Left colon (tissue), 2 donors: ENCODE results near the gene PINLYP. TPM values are rescaled to one million over a fixed set of nuclear protein-coding genes. Genes with fewer than 3 reads are reported as not detected.
"Not testable (repeated sequence)": the region's sequence is repeated elsewhere in the genome, so short reads cannot be mapped to it uniquely, and the experiment has no call there.

Source experiments
- ATAC-seq: fragments of 200-7000 bp; cut with Tn5 transposase; one replicate; pipeline ENCODE4 v1.9.1; 2020; ENCODE audit warnings: mild to moderate bottlenecking, moderate library complexity
- DNase-seq, 2 donors: peaks; one replicate each; pipeline ENCODE4 v3.0.0-alpha.2; 2020
- intact Hi-C, 2 donors: fragments of 100-400 bp; cut with DNase I in 1 of 2; cut with micrococcal nuclease in 1 of 2; formaldehyde crosslinking; loops; one replicate each; pipeline versions ENCODE4 v1.11.2 to v1.14.0; 2022; cut with DNase I, micrococcal nuclease
- total RNA-seq, 2 donors: library from RNA; stranded (reverse); fragmentation: NEBNext Ultra II Directional; extraction: Animal tissue kit (Norgen Biotek cat#: 25700); gene quantifications; one replicate each; pipeline ENCODE4 v1.2.1, GENCODE V29; 2021
- donor health status: DM: no; HTN: no; CAD: no.
- donor health status: DM: yes; HTN: yes; CAD: no.

The PINLYP gene
- total RNA-seq, 2 donors from 2014 or later = 0.95 to 1.6 TPM

DNA sequence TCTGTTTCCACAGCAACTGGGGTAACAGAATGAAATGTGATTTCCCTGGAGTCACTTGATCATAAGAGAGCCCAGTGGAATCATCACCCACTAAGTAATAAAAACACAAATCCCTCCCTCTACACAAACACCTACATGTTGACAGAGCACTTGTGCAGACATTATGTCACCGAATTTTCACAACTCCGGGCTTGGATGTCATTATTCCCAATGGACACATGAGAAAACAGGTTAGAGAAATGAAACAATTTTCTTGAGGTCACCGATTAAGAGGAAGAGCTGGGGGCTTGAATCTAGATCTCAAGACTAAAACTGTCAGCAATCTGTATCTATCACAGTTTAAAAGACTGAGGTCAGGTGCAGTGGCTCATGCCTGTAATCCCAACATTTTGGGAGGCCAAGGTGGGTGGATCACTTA is 3.4 kb upstream of the PINLYP start:
- intact Hi-C loops = no loop called here
- ATAC-seq = peak; percentile 35
- DNase-seq = no peak

DNA sequence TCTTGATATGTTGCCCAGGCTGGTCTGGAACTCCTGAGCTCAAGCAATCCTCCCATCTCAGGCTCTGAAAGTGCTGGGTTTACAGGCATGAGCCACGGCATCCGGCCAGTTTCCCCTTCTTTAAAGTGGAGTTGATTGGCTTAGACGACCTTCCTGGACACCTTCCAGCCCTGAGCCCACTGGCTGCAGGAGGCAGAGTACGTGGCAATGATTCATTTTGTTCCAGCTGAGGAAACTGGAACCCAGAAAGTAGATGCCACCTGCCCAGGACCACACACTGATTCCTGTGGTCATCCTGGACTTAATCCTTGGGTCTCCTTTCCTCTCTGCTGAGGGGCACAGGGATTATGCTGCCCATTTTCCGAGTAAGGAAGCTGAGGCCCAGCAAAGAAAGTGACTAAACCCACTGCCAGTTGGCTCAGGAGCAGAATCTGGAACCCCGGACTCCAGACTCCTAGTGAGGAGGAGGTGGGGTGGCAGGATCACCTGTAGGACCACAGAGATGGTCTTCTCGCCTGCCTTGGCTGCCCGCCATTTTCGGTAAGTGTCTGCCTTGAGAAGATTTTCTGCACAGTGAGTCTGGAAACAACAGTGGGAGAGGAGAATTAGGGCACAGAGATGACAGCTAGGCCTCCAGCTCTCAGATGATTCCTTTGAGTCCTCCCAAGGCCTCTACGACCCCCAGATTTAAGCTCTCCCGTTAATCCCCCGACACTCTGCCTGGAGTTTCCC is 1.0 kb upstream of the PINLYP start:
- ATAC-seq (no peak), DNase-seq (peak in 1 of 2 donors; percentile 25)
- intact Hi-C loops = no loop called here

DNA sequence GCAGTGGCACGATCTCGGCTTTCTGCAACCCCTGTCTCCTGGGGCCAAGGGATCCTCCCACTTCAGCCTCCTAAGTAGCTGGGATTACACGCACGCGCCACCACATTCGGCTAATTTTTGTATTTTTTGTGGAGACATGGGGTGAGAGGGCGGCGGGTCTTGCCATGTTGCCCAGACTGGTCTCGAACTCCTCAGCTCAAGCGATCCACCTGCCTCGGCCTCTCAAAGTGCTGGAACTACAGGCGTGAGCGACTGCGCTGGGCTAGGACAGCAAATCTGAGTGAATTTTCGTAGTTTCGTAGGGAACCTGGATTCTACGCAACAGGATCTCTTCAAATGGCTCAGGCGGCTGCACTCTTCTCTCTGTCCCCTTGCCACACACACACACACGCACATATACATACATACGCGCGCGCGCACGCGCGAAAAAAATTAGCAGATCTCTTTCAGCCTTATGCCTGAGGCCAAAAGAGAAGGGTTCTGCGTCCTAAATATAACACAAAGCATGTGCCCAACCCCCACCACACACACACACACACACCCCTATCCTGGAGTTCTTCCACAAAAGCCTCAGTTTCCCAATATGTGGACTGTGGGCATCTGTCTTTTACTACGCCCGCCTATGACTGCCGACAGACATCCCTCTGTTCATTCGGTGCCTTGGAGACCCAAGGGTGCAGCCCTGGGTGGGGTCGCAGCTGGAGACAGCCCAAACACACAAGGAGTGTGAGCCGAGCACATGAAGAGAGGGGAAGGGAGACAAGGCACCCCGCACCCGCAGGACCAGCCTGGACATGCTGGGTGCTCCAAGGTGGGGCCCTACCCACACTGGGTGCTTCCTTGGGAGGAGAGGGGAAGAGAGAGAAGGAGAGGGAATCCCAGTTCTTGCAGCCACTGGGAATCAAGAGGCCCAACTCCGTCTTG is 616 bp downstream of the PINLYP start:
- intact Hi-C loops = no loop called here
- no peak for ATAC-seq
- peak in 1 of 2 donors; percentile 24 for DNase-seq

DNA sequence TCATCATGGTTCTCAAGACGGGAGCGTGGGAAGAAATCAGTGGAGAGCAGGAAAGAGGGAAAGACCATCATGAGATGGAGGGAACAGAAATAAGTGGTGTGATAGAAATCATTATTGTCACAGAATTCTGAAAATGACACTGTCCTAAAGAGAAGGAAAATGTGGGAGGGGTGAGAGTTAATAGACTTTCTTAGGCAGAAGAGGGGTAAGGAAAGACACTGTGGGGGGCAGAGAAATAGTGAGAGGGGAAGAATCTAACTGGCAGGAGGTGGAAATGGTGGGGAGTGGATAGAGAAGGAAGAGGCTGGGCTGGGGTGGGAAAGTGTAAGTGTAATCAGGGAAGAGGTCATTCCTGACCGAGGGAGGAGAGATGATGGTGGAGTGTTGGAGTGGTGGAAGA is 3.2 kb downstream of the PINLYP start:
- intact Hi-C loops = no loop called here
- ATAC-seq (no peak), DNase-seq (no peak)

DNA sequence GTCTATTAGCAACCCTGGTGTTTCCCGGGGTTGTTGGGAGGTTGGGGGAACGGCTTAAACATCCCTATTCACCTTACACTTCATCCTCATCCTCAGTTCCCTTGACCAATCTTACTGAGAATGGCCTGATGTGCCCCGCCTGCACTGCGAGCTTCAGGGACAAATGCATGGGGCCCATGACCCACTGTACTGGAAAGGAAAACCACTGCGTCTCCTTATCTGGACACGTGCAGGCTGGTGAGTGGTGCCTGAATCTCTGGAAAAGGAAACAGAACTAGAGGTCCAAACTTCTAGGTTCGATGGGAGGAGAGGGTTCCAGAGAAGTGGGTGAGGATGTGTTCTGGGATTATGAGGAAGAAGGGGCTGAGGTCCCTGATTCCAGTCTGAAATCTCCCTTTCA is 5.9 kb downstream of the PINLYP start:
- no peak for DNase-seq
- intact Hi-C loops = no loop called here
- ATAC-seq = no peak

DNA sequence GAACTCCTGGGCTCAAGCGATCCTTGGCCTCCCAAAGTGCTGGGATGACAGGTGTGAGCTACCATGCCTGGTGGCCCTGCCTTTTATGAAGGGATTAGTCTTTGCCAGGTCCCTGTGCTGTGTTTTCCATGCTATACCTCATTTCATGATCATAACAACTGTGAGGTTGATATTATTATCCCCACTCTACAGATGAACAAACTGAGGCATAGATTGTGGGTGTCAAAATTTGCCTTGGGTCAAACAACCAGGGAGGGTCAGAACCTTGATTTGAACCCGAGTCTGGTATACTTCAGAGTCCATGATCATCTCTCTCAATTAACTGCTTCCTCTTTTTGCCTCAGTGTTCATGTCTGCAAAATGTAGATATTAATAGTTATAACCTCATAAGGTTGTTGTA is 6.9 kb downstream of the PINLYP start:
- intact Hi-C loops = no loop called here
- no peak for DNase-seq
- ATAC-seq = no peak

DNA sequence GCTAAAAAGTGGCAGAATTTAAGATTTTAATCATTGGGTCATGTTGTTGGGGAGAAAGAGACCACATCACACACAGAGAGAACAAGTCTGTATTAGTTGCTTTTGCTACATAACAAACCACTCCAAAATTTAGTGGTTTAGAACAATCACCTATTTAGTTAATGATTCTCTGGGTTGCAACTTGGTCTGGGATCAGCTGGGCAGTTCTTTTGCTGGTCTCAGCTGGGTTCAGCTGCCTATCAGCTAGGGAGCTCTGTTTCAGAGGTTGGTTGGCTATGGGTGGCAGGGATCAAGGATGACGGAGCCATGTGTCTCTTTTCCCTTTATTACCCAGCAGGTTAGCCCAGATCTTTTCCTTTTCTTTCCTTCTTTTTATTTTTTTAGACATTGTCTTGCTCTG is 8.9 kb downstream of the PINLYP start:
- ATAC-seq = no peak
- intact Hi-C loops = no loop called here
- DNase-seq = no peak

DNA sequence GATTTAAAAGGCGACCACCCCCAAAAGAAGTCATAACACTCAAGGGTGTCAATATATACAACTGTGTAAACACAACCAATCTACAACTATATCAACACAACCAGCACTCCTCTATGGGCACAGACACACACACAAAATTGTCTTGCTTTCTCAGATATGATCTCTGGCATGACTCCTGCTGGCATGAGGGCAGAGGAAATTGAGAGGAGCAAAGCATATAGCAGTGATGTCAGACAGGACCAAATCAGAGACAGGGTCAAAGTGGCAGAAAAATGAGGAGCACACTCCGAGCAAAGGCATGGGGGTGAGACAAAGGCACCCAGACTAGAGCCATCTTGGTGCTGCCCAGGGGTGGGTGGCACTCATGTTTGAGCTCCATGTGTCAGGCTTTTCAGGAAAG is 10.7 kb downstream of the PINLYP start:
- ATAC-seq (no peak), DNase-seq (no peak)
- intact Hi-C loops = no loop called here

DNA sequence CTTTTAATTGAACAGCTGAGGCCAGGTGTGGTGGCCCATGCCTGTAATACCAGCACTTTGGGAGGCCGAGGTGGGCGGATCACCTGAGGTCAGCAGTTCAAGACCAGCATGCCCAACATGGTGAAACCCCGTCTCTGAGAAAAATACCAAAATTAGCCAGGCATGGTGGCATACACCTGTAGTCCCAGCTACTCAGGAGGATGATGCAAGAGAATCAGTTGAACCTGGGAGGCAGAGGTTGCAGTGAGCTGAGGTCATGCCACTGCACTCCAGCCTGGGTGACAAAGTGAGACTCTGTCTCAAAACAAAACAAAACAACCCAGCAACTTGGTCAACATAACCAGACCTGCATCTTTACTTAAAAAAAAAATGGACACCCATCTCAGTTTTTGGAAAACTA is 11.4 kb downstream of the PINLYP start:
- ATAC-seq, DNase-seq, intact Hi-C loops: not testable (repeated sequence)

DNA sequence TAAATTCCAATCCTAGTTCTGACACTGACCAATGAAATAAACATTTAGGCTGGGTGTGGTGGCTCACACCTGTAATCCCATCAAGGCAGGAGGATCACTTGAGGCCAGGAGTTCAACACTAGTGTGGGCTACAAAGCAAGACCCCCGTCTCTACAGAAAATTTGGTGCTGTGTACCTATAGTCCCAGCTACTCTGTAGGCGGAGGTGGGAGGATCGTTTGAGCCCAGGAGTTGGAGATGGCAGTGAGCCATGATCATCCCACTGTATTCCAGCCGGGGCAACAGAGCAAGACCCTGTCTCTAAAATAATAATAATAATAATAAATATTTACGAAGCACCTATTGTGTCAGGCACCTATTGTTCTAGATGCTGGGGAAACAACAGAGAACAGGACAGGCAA is 13.7 kb downstream of the PINLYP start:
- no peak for ATAC-seq
- intact Hi-C loops = no loop called here
- no peak for DNase-seq

DNA sequence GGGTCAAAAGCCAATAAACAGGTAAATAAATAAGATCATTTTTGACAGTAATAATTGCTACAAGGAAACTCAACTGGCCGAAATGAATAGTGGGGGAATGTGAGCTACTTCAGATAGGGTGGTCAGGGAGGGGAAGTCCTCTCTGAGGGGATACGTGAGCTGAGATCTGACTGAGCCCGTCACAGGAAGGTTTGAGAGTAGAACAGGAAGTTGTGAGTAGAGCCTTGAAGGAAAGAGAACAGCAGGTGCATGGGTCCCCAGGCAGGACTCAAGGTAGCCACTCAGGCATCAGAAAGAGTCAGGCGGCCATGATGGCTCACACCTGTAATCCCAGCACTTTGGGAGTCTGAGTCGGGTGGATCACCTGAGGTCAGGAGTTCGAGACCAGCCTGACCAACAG is 14.1 kb downstream of the PINLYP start:
- DNase-seq (no peak), ATAC-seq (no peak)
- intact Hi-C loops = no loop called here

DNA sequence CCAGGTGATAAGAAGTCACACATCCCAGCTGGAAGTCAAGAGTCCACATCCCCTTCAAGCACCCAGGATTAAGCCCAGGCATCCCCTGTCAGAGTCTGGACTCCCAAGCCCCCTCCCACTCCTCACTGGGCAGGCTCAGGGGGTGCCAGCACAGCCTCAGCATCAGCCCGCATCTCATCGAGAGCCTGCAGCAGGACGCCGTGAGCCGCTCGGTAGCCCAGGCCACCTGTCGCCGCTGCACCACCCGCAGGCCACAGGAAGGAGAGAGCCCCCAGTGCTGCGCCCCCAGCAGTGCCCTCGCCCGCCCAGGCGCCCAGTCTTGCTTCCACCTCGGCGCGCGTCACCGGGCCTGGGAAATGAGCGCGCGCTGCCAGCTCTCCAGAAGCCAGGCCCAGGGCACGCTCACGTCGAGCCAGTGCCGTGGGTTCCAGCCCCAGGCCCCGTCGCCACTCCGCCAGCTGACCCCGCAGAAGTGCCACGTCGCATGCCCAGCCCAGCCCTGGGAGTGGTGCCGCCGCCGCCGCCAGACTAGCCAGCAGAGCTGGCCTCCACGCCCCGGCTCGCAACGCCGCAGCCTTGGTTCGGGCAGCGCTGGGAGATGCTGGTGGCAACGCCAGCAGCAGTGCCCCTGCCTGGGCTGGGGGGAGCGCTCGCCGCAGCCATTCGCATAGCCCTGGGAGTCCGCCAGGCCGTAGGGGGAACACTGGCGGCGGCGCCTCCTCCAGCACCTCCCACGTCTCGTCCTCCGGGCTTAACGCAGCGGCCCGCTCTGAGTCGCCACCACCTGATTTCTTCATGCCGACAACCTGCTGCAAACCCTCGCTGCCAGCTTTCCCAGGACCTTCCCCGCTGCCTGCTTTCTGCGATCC is 16.5 kb downstream of the PINLYP start:
- no peak for DNase-seq
- intact Hi-C loops = no loop called here
- no peak for ATAC-seq

DNA sequence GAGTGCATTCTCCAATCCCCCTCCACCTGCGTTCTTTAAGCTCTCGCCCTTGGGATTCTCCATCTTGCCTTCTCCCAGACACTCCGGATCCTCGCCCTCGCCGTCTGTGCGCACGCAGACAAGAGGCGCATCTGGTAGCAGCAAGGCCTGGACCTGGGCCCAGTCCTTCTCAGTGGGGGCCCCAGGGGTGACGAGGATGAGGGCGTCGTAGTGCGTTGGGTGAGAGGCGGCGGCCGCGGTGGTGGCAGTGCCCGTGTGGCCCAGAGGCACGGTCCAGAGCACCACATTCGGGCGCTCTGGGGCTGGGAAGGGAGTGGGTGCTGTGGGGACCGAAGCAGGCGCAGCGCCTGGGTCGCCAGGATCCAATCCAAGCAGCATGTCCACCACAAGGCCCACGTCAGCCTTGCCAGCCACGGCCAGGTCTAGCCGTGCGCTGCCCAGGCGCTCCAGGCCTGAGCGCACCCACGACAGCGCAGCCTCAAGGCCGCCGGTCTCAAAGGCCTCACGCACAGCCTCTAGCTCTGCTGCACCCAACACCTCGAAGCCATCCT is 17.3 kb downstream of the PINLYP start:
- intact Hi-C loops = no loop called here

DNA sequence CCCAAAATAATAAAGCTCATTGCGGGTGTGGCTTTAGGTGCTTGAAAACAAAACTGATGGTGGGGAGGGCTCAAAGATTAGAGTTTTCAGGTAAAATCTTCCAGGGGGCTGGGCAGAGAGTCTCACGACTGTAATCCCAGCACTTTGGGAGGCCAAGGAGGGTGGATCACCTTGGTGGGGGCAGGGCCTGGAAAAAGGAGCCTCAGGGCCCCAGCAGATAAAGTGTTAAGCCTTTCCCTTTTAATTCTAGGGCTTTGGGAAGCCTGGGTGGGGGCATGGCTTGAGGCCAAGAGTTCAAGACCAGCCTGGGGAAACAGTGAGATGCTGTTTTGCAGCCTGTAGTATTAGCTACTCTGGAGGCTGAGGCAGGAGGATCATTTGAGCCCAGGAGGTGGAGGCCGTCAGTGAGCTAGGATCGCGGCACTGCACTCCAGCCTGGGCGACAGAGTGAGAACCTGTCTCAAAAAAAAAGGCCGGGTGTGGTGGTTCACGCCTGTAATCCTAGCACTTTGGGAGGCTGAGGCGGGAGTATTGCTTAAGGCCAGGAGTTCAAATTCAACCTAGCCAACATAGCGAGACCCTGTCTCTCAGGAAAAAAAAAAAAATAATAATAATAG is 18.6 kb downstream of the PINLYP start:
- no peak for DNase-seq
- no peak for ATAC-seq
- intact Hi-C loops = no loop called here

More for the DNA sequence above, 17.3 kb downstream of the PINLYP start:
- no peak for ATAC-seq
- no peak for DNase-seq

DNA sequence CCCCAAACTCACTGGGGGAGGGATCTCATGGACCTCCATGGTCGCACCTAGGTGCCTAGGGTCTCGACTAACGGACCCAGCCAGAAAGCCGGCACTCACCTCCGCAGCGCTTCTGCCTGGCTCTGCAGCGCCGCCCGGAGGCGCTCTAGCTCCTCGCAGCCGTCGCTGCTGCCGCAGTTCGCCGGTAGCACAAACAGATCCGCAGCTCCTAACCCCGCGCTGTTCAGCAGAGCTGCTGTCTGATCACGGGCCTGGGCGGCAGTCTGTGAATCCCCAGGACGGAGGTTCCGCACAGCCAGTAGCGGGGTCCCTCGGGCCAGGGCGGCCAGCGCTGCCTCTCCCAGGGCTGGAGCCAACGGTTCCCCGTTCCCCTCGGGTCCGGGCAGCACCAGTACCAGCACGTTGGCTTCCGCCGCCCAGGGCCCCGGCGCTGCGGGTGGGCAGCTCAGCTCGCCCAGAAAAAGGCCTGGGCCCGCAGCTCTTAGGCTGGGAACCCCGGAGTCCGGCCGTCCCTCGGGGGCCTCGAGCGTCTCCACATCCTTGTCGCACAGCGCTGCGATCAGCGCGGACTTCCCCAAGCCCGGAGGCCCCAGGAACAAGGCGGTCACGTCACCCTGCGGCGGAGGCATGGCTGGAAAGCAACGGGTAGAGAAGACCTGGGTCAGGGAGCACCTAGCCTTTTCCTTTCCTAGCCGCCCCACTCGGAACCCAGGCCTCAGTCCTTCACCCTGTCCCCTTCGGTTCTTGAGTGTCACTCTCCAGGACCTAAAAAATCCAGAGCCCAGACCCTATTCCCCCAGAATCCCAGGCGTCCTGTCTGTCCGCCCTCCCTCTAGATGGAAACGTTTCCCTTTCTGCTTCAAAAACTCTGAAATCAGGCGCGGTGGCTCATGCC is 19.4 kb downstream of the PINLYP start:
- ATAC-seq (peak; percentile 47), DNase-seq (peak; percentile 56 to 68)
- intact Hi-C loops = no loop called here

DNA sequence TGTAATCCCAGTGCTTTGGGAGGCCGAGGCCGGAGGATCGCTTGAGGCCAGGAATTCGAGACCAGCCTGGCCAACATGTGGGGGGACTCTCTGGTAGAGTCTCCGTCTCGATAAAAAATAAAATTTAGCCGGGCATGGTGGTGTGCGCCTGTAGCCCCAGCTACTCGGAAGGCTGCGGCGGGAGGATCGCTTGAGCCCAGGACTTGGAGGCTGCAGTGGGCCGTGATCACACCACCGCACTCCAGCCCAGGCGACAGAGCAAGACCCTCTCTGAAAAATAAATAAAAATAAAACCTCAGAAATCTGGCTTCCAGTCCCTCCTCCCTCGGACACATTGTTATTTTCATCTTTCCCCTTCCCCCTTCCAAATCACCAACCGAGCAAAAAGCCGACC is 20.0 kb downstream of the PINLYP start:
- intact Hi-C loops = no loop called here
- DNase-seq (no peak), ATAC-seq (peak; percentile 19)

DNA sequence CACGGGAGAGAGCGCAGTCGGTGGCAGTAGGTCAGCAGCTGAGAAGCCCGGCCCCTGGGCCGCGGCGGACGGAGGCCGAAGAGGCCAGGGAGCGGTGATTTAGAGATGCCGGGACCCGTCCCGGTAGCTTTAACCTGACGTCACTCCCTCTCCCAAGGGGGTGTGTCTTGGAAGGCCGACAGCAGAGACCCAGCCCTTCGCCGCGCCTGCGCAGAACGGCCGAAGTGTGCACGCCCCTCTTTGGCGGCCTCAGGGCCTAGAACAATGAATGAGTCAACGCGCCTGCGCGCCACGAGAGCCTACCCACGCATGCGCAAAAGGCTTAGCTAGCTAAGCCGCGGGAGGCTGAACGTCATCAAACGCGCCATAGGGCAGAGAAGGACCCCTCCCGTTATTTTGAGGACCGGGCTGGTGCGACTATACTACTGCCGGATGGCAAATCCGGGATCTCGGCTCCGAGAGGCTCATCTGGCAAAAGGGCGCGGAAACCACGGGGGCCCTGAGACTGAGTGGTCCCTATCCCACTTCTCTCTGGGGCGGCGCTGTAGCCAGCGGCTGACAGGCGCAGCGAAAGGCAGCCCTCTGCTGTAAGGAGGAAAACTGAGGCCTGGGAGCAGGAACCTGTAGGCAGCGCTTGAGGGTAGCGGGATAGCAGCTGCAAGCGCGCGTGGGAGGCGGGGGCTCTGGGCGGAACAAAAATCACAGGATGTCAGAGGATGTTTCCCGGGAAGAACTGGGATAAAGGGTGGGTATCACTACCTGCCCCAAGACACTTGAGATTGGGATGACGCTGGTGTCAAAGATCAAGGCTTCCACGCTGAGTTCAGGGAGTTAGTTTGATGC is 20.6 kb downstream of the PINLYP start, which contains the start of the genes IRGQ and ZNF576:
Gene IRGQ, minus strand, starts transcription at position 136 of the 843 bp plus-strand sequence. CDS start 796 bp downstream, outside the sequence.
Gene ZNF576, plus strand, starts transcription at position 597 of the 843 bp plus-strand sequence. CDS start 514 bp downstream, outside the sequence.
- intact Hi-C loops = no loop called here
- peak; percentile 100 for DNase-seq

More for the DNA sequence above, 20.6 kb downstream of the PINLYP start, which contains the start of the genes IRGQ and ZNF576:
- ATAC-seq = peak; percentile 86
